Measurements from ENCODE around the gene CUL3. TPM values are rescaled to one million over a fixed set of nuclear protein-coding genes. Genes with fewer than 3 reads are reported as not detected.

The CUL3 gene
- total and polyA plus RNA-seq, 2 of the 8 experiments (the other 6 are each of a cell fraction or from before 2014, with no cell fraction given) = 28.5 to 113 TPM

DNA sequence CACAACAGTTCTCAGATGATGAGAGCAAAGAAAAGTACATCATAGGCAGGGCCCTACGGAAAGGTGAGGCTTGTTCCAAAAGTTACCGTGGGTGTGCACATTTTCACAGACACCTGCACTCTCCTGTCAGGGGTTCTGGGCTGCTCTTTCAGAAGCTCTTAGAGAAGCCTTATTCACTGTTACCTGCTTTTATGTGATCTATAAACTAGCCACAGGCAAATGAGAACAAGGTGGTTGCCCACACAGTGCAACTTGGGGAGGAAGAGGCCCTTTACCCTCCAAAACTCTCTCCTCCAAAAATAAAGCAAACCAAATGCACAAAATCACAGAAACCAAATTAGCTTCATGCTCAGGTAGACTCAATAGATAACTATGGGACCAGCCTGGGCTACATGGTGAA, 11.1 kb upstream of the CUL3 start:
- H3K79me1 ChIP-seq (ENCODE audit: low read depth, low read length) = no peaks in the 10 kb centered on the region
- no peak overlapping the region for H3K18ac ChIP-seq (ENCODE audit: extremely low read depth, low read length)
- no peaks in the 10 kb centered on the region for H3K27me3 ChIP-seq (replicated peaks in 1 of 4; ENCODE audit: control insufficient read depth in 3 of 4, extremely low read depth in 1 of 4, insufficient read depth in 3 of 4, low read length in 3 of 4)
- POLR2A ChIA-PET (ENCODE audit: partially characterized antibody) = no interaction called here
- no peak overlapping the region for H3K14ac ChIP-seq (ENCODE audit: insufficient read length)
- H3K56ac ChIP-seq (replicated peaks; ENCODE audit: insufficient read length, low read depth, low read length) = no peak overlapping the region
- H3K27ac ChIP-seq (ENCODE audit: low read depth, low read length) = no peak overlapping the region
- no peaks in the 10 kb centered on the region for H3K9me3 ChIP-seq (ENCODE audit: insufficient read depth in 2 of 2, low read depth in 1 of 2, low read length in 1 of 2)
- no peak overlapping the region for H4K8ac ChIP-seq (ENCODE audit: extremely low read depth, insufficient read depth, low read length)
- TF ChIP-seq POLR2A (IDR thresholded peaks at IDR 0.05; ENCODE audit: control extremely low read depth in 1 of 2, low read depth in 2 of 2, low read length in 2 of 2) = no peak
- TF ChIP-seq SP1 (IDR thresholded peaks at IDR 0.05; ENCODE audit: low read depth, low read length) = no peak
- no peak for TF ChIP-seq NANOG (IDR thresholded peaks at IDR 0.05; ENCODE audit: insufficient read depth, low read depth, low read length, poor library complexity, severe bottlenecking)
- no peak for TF ChIP-seq TEAD4 (IDR thresholded peaks at IDR 0.05; ENCODE audit: low read depth, low read length)
- TF ChIP-seq EP300 (IDR thresholded peaks at IDR 0.05; ENCODE audit: borderline replicate concordance in 1 of 2, low read depth in 2 of 2, low read length in 2 of 2) = no peak
- no peak for TF ChIP-seq GABPA (IDR thresholded peaks at IDR 0.05; ENCODE audit: borderline replicate concordance, insufficient read depth, low read length)
- no peak for TF ChIP-seq ZNF274 (IDR thresholded peaks at IDR 0.05; ENCODE audit: borderline replicate concordance, extremely low read depth, low read length)
- CTCF ChIA-PET (ENCODE audit: partially characterized antibody) = no interaction called here
- peaks cover 0 to 3% (median 1%) of the 10 kb centered on the region in 4 experiments; a peak in 1 of 7 replicates for H3K4me1 ChIP-seq (replicated peaks in 1 of 4; ENCODE audit: control insufficient read depth in 3 of 4, insufficient read depth in 4 of 4, low read length in 3 of 4)
- no peak overlapping the region for H3K9ac ChIP-seq (replicated peaks in 1 of 4; ENCODE audit: extremely low read depth in 1 of 4, low read depth in 3 of 4, low read length in 3 of 4)
- H3K4me3 ChIP-seq (ENCODE audit: extremely low read depth in 1 of 4, insufficient read depth in 2 of 4, low read depth in 3 of 4, low read length in 4 of 4) = no peak overlapping the region
- no peak overlapping the region for H2AK5ac ChIP-seq (ENCODE audit: low read depth, low read length)
- no peak overlapping the region for H2BK20ac ChIP-seq (ENCODE audit: low read length)
- no peak overlapping the region for H2BK5ac ChIP-seq (ENCODE audit: low read depth, low read length)
- no peak overlapping the region for H2AFZ ChIP-seq (ENCODE audit: low read length)
- DNase-seq (ENCODE audit: low read depth in 1 of 2, low spot score in 2 of 2) = no peak
- no peak for FAIRE-seq
- H2BK12ac ChIP-seq (ENCODE audit: low read depth, low read length) = no peak overlapping the region
- H3K4ac ChIP-seq (replicated peaks; ENCODE audit: insufficient read length, low read depth, low read length) = no peak overlapping the region
- H4K5ac ChIP-seq (ENCODE audit: insufficient read length, low read depth, low read length) = no peak overlapping the region
- WGBS, 2 experiments (ENCODE audit: extremely low coverage in 1 of 2, insufficient coverage in 1 of 2, insufficient read length in 1 of 2, insufficient replicate concordance in 2 of 2, low coverage in 1 of 2, low lambda C conversion rate in 2 of 2, missing lambda C conversion rate in 1 of 2) = 82% methylated on average over 2 of the region's 2 CpGs; no CpG with 5 or more reads in 1 of the 2 experiments
- no peaks in the 10 kb centered on the region for H3K36me3 ChIP-seq (ENCODE audit: control insufficient read depth in 2 of 4, insufficient read depth in 4 of 4, low read length in 3 of 4)
- H3K4me2 ChIP-seq (ENCODE audit: insufficient read depth in 1 of 2, low read depth in 2 of 2, low read length in 2 of 2) = no peak overlapping the region
- H3K23me2 ChIP-seq (ENCODE audit: low read depth, low read length) = no peaks in the 10 kb centered on the region
- no peak overlapping the region for H2BK120ac ChIP-seq (replicated peaks; ENCODE audit: low read depth, low read length)
- no peak overlapping the region for H3K23ac ChIP-seq (ENCODE audit: insufficient read length)
- no peaks in the 10 kb centered on the region for H4K20me1 ChIP-seq (replicated peaks in 1 of 2; ENCODE audit: control insufficient read depth in 1 of 2, insufficient read depth in 2 of 2, low read length in 2 of 2)
- H4K91ac ChIP-seq (replicated peaks; ENCODE audit: insufficient read length, low read length) = no peak overlapping the region
- no peaks in the 10 kb centered on the region for H3K79me2 ChIP-seq (ENCODE audit: control insufficient read depth in 1 of 2, insufficient read depth in 2 of 2, low read length in 2 of 2)
- no peak overlapping the region for H2BK15ac ChIP-seq (ENCODE audit: low read length)

All from H1 (cell line).